ENCODE data around the gene UBN2. TPM values are rescaled to one million over a fixed set of nuclear protein-coding genes. Genes with fewer than 3 reads are reported as not detected.
A peak's percentile ranks its signal among the peaks of the same experiment; 100 is the strongest.

Gene UBN2
- total RNA-seq, 1 donor from 2014 or later: 34.4 TPM

DNA sequence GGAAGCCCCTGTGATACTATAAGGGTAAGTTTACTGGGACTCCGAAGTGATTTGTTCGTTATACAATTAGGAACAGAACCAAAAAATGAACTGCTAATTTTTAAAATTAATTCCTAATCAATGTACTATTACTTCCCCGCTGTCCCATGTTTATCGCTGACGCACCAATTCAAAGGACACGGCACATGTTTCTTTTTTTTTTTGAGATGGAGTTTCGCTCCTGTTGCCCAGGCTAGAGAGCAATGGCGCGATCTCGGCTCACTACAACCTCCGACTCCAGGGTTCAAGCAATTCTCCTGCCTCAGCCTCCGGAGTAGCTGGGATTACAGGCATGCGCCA lies 108.6 kb downstream of the UBN2 start:
- Mint-ChIP-seq H3K27ac (peak overlapping the region; percentile 100), H3K4me3 (peak overlapping the region; percentile 88), H3K27me3 (ENCODE audit: low read depth) (peaks cover 8% of the 10 kb centered on the region), H3K4me1 (peaks cover 11% of the 10 kb centered on the region), H3K36me3 (peaks cover 4% of the 10 kb centered on the region), H3K9me3 (peaks cover 6% of the 10 kb centered on the region)
- no peak for DNase-seq (ENCODE audit: low spot score in 2 of 2, unreplicated experiment in 2 of 2)
- TF ChIP-seq, protein P1, sequence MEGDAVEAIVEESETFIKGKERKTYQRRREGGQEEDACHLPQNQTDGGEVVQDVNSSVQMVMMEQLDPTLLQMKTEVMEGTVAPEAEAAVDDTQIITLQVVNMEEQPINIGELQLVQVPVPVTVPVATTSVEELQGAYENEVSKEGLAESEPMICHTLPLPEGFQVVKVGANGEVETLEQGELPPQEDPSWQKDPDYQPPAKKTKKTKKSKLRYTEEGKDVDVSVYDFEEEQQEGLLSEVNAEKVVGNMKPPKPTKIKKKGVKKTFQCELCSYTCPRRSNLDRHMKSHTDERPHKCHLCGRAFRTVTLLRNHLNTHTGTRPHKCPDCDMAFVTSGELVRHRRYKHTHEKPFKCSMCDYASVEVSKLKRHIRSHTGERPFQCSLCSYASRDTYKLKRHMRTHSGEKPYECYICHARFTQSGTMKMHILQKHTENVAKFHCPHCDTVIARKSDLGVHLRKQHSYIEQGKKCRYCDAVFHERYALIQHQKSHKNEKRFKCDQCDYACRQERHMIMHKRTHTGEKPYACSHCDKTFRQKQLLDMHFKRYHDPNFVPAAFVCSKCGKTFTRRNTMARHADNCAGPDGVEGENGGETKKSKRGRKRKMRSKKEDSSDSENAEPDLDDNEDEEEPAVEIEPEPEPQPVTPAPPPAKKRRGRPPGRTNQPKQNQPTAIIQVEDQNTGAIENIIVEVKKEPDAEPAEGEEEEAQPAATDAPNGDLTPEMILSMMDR (IDR thresholded peaks at IDR 0.05; ENCODE audit: unreplicated experiment): no peak

DNA sequence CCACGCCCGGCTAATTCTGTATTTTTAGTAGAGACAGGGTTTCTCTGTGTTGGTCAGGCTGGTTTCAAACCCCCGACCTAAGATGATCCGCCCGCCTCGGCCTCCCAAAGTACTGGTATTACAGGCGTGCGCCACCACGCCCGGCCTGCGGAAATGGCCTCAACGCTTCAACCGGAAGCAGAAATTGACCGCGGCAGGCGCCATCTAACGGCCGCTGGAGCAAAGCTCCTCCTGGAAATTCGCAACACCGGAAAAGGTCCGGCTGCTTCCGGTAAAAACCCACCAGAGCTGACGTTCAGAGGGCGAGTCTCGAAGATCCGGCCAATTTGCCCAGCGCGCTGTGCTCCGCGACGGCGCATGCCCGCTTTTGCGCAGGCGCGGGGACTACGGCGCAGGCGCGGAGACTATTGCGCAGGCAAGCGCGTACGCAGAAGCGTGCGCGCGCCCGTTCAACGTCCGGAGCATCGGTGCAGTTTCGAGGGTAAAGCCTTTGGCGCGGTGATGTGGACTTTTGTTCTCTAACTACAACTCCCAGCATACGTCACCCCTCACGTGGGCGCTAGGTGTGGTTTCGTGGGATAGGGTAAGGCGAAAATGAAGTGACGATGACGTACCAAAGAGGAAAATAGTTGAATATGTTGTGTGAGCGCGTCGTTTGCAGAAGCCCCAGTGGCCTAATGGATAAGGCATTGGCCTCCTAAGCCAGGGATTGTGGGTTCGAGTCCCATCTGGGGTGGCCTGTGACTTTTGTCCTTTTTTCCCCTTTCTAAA lies 109.2 kb downstream of the UBN2 start:
- peaks cover 6% of the 10 kb centered on the region for H3K9me3 Mint-ChIP-seq
- TF ChIP-seq, protein P1 (IDR thresholded peaks at IDR 0.05; ENCODE audit: unreplicated experiment): peak; percentile 63
- H3K27me3 Mint-ChIP-seq (ENCODE audit: low read depth): peaks cover 6% of the 10 kb centered on the region
- H3K4me1 Mint-ChIP-seq: peaks cover 11% of the 10 kb centered on the region
- peak overlapping the region; percentile 88 for H3K4me3 Mint-ChIP-seq
- peak; percentile 97 for DNase-seq (ENCODE audit: low spot score in 2 of 2, unreplicated experiment in 2 of 2)
- peak overlapping the region; percentile 100 for H3K27ac Mint-ChIP-seq
- H3K36me3 Mint-ChIP-seq: peaks cover 6% of the 10 kb centered on the region

DNA sequence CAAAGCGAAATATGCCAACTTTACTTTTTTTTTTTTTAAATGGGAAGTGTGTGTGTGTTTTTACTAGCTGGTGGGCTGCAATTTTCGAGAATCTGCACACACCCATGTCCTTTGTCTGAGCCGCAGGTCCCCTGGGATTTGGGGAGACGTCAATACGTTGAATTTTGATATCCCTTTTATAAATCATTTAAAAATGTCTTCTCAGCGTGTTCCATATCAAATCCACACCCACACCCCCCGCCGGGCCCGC lies 109.7 kb downstream of the UBN2 start:
- Mint-ChIP-seq H3K4me3 (peak overlapping the region; percentile 88), H3K27ac (peak overlapping the region; percentile 100), H3K36me3 (peaks cover 6% of the 10 kb centered on the region), H3K9me3 (peaks cover 6% of the 10 kb centered on the region), H3K27me3 (ENCODE audit: low read depth) (peaks cover 6% of the 10 kb centered on the region), H3K4me1 (peaks cover 11% of the 10 kb centered on the region)
- TF ChIP-seq, protein P1 (IDR thresholded peaks at IDR 0.05; ENCODE audit: unreplicated experiment): no peak
- DNase-seq (ENCODE audit: low spot score in 2 of 2, unreplicated experiment in 2 of 2): no peak

DNA sequence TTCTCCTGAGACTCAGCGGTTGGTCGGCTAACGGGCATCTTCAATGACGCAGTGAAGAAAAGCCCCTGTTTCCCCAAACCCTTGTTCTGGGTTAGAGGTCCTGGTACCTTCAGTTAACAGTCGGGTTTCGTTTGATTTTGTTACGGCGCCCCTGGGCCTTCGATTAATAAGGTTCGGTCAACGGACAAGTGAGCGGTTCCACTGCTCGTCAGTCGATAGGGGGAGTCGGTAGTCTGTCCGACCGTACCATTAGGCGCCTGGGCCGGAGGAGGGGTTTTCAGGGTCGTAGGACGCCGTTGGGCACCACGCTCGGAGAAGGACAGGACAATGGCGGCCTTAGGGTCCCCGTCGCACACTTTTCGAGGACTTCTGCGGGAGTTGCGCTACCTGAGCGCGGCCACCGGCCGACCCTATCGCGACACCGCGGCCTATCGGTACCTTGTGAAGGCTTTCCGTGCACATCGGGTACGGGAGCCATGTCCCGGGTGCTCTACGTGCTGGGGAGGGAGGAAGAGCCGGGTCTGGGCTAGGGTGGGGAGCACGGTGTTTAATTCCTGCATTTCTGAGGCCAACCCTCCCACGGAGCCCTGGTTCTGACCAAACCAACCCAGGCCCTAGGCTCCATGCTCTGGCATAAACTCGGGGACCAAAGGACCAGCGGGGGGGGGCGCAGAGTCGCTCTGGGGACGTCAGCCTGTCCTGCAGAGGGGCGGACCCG lies 110.2 kb downstream of the UBN2 start, which contains the start of gene FMC1:
TSS of gene FMC1 (plus strand) at position 280 of the 718 bp plus-strand sequence. CDS start at position 328, 48 bp downstream.
- peak; percentile 71 to 85 for DNase-seq (ENCODE audit: low spot score in 2 of 2, unreplicated experiment in 2 of 2)
- Mint-ChIP-seq H3K36me3 (peaks cover 6% of the 10 kb centered on the region), H3K27me3 (ENCODE audit: low read depth) (peaks cover 5% of the 10 kb centered on the region), H3K27ac (peak within 1 kb of the TSS; percentile 100), H3K4me1 (peaks cover 11% of the 10 kb centered on the region), H3K9me3 (peaks cover 6% of the 10 kb centered on the region), H3K4me3 (peak within 1 kb of the TSS; percentile 88)
- TF ChIP-seq, protein P1 (IDR thresholded peaks at IDR 0.05; ENCODE audit: unreplicated experiment): peak; percentile 55

DNA sequence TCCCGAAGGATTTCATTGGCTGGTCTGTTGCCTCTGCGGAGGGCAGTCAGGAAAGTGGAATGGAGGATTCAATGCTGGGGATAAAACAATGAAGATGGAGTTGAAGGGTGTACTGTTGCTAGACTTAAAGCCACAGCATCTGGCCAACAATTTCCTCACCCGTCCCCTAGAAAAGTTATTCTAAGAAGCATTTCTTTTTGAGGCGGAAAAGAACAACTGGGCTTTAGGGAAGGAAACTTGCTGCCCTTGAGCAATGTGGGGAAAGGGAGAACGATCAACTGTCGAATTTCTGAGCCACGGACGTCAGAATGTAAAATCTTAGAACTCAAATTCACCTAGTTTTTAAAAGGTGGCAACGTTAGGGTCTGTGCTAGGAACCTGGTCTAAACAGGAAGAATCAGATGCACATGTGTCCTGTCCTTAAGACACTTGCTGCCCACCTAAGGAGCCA lies 110.8 kb downstream of the UBN2 start:
- Mint-ChIP-seq H3K27ac (peak overlapping the region; percentile 100), H3K36me3 (peaks cover 8% of the 10 kb centered on the region), H3K4me1 (peaks cover 11% of the 10 kb centered on the region), H3K4me3 (peak overlapping the region; percentile 88), H3K9me3 (peaks cover 6% of the 10 kb centered on the region), H3K27me3 (ENCODE audit: low read depth) (peaks cover 4% of the 10 kb centered on the region)
- no peak for DNase-seq (ENCODE audit: low spot score in 2 of 2, unreplicated experiment in 2 of 2)
- TF ChIP-seq, protein P1 (IDR thresholded peaks at IDR 0.05; ENCODE audit: unreplicated experiment): no peak

All from mesothelial cell of epicardium (in vitro differentiated cells).